DOHH2 (cell line): Measurements from ENCODE around the gene LATS1.

Experiments used
- EZH2phosphoT487 ChIP-seq: fragments of 200-600 bp; sonication (generic); IDR thresholded peaks from 2 replicates; pipeline ENCODE4 v1.6.1; 2017; ENCODE audit warnings: borderline replicate concordance, mild to moderate bottlenecking, antibody characterized with exemption, low read length, moderate library complexity, mixed read lengths
- TF ChIP-seq, protein P1 (sequence below): fragments of 200-600 bp; sonication (generic); IDR thresholded peaks from one replicate; pipeline ENCODE4 v1.5.1; 2014; ENCODE audit warnings: antibody characterized with exemption, mild to moderate bottlenecking, low read depth, low read length; ENCODE audit not compliant: poor library complexity, severe bottlenecking

DNA sequence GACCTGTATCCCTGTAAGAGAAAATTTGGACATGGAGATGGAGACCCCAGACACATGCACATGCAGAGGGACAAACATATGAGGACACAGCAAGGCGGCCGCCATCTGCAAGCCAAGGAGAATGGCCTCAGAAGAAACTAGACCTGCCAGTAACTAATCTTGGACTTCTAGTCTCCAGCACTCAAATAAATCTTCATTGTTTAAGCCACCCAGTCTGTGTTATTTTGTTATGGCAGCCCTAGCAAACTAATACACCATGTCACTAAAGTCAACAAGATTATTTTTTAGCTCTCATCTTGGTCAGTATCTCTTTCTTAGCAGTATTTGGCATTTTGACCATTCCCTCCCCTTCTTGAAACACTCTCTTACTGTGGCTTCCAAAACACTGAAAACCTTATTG is 26.7 kb downstream of the LATS1 start:
- TF ChIP-seq, protein P1, sequence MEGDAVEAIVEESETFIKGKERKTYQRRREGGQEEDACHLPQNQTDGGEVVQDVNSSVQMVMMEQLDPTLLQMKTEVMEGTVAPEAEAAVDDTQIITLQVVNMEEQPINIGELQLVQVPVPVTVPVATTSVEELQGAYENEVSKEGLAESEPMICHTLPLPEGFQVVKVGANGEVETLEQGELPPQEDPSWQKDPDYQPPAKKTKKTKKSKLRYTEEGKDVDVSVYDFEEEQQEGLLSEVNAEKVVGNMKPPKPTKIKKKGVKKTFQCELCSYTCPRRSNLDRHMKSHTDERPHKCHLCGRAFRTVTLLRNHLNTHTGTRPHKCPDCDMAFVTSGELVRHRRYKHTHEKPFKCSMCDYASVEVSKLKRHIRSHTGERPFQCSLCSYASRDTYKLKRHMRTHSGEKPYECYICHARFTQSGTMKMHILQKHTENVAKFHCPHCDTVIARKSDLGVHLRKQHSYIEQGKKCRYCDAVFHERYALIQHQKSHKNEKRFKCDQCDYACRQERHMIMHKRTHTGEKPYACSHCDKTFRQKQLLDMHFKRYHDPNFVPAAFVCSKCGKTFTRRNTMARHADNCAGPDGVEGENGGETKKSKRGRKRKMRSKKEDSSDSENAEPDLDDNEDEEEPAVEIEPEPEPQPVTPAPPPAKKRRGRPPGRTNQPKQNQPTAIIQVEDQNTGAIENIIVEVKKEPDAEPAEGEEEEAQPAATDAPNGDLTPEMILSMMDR: no peak
- no peak for TF ChIP-seq EZH2phosphoT487
